ENCODE data around the gene PHLDB1. TPM values are rescaled to one million over a fixed set of nuclear protein-coding genes. Genes with fewer than 3 reads are reported as not detected.

The PHLDB1 gene
- total RNA-seq, 2 donors from 2014 or later = 206 to 377 TPM

- DNase-seq (ENCODE audit: low spot score) = no peak
- Histone ChIP-seq H3K36me3 (peaks cover 68% of the 10 kb centered on the region), H3K4me1 (ENCODE audit: control insufficient read depth in 1 of 2, low read depth in 2 of 2) (no peaks in the 10 kb centered on the region)
Observed at GRCh38 chr11:118650366-118650765, 43.0 kb downstream of the PHLDB1 start.

GRCh38 chr11:118651820-118652219, 44.4 kb downstream of the PHLDB1 start:
- ATAC-seq (ENCODE audit: insufficient number of reproducible peaks, low FRiP score, low read depth) = no peak
- H3K9me3 ChIP-seq = no peaks in the 10 kb centered on the region
- peaks cover 74% of the 10 kb centered on the region for H3K36me3 ChIP-seq
- TF ChIP-seq CTCF (IDR thresholded peaks at IDR 0.05) = no peak
- H3K27ac ChIP-seq = no peak overlapping the region
- DNase-seq (ENCODE audit: low spot score) = no peak
- H3K4me1 ChIP-seq (ENCODE audit: control insufficient read depth in 1 of 2, low read depth in 2 of 2) = no peaks in the 10 kb centered on the region
- H3K4me3 ChIP-seq = no peak overlapping the region
- H3K27me3 ChIP-seq (replicated peaks; ENCODE audit: insufficient read depth) = no peaks in the 10 kb centered on the region

More at GRCh38 chr11:118650366-118650765, 43.0 kb downstream of the PHLDB1 start:
- H3K9me3 ChIP-seq = no peaks in the 10 kb centered on the region
- H3K4me3 ChIP-seq = no peak overlapping the region
- no peaks in the 10 kb centered on the region for H3K27me3 ChIP-seq (replicated peaks; ENCODE audit: insufficient read depth)
- no peak overlapping the region for H3K27ac ChIP-seq
- ATAC-seq (ENCODE audit: insufficient number of reproducible peaks, low FRiP score, low read depth) = no peak
- no peak for TF ChIP-seq CTCF (IDR thresholded peaks at IDR 0.05)

- Histone ChIP-seq H3K4me1 (ENCODE audit: control insufficient read depth in 1 of 2, low read depth in 2 of 2) (no peaks in the 10 kb centered on the region), H3K9me3 (no peaks in the 10 kb centered on the region), H3K27me3 (replicated peaks; ENCODE audit: insufficient read depth) (no peaks in the 10 kb centered on the region), H3K36me3 (peaks cover 76% of the 10 kb centered on the region), H3K27ac (peak overlapping the region in 1 of 2 donors; percentile 47), H3K4me3 (no peak overlapping the region)
- ATAC-seq (ENCODE audit: insufficient number of reproducible peaks, low FRiP score, low read depth) (no peak), DNase-seq (ENCODE audit: low spot score) (no peak)
- TF ChIP-seq CTCF (IDR thresholded peaks at IDR 0.05) = no peak
Observed at GRCh38 chr11:118652681-118653181, 45.3 kb downstream of the PHLDB1 start.

GRCh38 chr11:118653684-118654390, 46.4 kb downstream of the PHLDB1 start:
- peaks cover 71% of the 10 kb centered on the region for H3K36me3 ChIP-seq

More at GRCh38 chr11:118653684-118654390, 46.4 kb downstream of the PHLDB1 start:
- no peaks in the 10 kb centered on the region for H3K9me3 ChIP-seq
- no peak for ATAC-seq (ENCODE audit: insufficient number of reproducible peaks, low FRiP score, low read depth)
- H3K27ac ChIP-seq = no peak overlapping the region
- no peak for DNase-seq (ENCODE audit: low spot score)
- no peak for TF ChIP-seq CTCF (IDR thresholded peaks at IDR 0.05)
- peaks cover 0 to 2% of the 10 kb centered on the region in 2 donors for H3K4me1 ChIP-seq (ENCODE audit: control insufficient read depth in 1 of 2, low read depth in 2 of 2)
- H3K4me3 ChIP-seq = no peak overlapping the region
- no peaks in the 10 kb centered on the region for H3K27me3 ChIP-seq (replicated peaks; ENCODE audit: insufficient read depth)
